WI38 (cell line): Measurements from ENCODE around the gene KAT2B.
"Not testable (repeated sequence)": the region's sequence is repeated elsewhere in the genome, so short reads cannot be mapped to it uniquely, and the experiment has no call there.

ENCODE experiments used
- H3K4me3 ChIP-seq: 2 replicates; pipeline ENCODE4 v1.5.1; 2011; ENCODE audit warnings: low read depth, mild to moderate bottlenecking, control low read depth, low read length
- CTCF ChIP-seq: IDR thresholded peaks from 2 replicates; pipeline ENCODE4 v1.5.1; 2012; ENCODE audit warnings: low read depth, mild to moderate bottlenecking, control low read depth, low read length

The KAT2B gene

DNA sequence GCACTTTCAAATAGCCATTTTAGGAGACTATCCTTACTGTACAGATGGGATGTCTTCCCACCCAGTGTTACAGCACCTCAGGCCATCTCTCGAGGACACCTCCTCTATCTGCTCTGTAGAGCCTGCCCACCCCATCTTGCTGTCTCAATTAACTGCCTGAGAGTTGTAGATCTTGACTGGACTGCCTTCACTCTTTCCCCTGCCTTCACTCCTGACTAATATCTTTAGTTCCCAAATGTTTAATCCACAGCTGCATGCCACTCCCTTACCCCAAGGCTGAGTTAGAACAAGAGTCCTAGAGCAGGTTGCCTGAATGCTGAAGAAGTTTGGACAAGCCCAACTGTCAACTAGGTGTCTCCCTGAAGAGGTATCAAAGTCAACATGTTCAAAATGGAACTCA is 26.9 kb upstream of the KAT2B start:
- no peak for TF ChIP-seq CTCF
- H3K4me3 ChIP-seq = no peak overlapping the region

DNA sequence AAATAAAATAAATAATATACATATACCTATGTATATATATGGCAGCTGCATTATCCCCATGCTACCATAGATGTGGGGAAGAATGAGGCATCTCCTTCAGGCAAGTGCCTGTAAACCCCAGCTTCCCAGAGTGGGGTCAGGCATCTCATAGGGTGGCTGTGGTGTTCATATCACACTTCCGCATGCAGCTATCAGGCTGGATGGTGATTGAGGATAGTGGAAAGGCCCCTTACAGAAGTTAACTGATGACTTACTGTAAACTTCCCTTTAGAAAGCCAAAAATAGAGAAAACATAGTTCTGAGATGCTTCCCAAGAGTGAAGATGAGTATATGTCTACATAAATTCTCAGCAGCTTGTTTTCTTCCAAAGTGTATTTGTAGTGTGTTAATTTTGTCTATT is 24.7 kb upstream of the KAT2B start:
- no peak overlapping the region for H3K4me3 ChIP-seq
- TF ChIP-seq CTCF = no peak

- H3K4me3 ChIP-seq = not testable (repeated sequence)
Measured at GRCh38 chr3:20016076-20016475, 24.2 kb upstream of the KAT2B start.

DNA sequence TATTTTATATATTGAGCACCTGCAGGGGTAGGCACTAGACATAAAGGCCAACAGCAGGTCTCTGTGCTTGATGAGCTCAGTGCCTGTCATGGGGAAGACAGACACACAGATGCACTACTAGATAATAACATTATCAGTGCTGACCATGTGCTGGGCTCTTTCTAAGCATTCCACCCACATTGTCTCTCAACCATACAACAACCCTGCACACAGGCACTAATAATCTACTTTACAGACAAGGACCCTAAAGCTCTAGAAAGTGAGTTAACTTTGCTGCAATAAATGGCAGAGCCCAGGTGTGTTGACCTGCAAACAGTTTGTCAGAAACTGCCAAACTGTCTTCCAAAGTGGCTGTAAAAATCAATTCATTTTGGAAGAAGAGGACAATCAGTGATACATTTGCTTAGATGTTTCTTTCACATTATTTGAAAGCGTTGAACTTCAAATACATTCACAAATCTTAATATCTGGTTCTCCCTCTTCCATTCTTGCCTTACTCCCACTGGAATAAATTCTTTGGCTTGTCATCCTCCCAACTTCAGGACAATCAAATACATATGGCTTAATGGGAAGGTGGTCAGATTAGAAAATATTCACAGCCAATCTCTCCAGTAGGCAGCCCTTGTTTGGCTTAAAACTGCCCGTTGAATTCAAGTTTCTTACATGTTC is 17.2 kb upstream of the KAT2B start:
- no peak overlapping the region for H3K4me3 ChIP-seq

GRCh38 chr3:20023623-20024405 is 16.4 kb upstream of the KAT2B start:
- TF ChIP-seq CTCF = no peak
- H3K4me3 ChIP-seq = no peak overlapping the region

More for the DNA sequence above, 17.2 kb upstream of the KAT2B start:
- no peak for TF ChIP-seq CTCF

- no peak for TF ChIP-seq CTCF
- no peak overlapping the region for H3K4me3 ChIP-seq
Measured at GRCh38 chr3:20027136-20027535, 13.1 kb upstream of the KAT2B start.

DNA sequence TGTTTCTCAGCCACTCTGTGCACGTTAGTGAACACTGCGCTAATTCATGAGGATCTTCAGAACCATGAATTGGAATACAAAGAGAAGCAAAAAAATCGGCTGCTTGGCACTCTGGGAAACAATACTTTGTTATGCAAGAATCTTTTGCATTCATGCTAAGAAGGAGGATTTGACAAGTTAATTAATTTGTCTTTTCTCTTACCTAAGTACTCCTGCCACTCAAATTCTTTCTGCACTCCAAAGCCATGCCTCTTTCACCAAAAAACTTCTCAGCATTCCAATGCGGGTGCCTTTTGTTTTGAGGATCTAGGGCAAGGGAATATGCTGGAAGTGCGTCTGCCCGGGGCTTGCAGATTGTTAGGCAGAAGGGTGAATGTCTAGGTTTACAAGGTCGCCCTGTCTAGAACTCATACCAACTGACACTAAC is 11.3 kb upstream of the KAT2B start:
- no peak overlapping the region for H3K4me3 ChIP-seq
- TF ChIP-seq CTCF = no peak

- not testable (repeated sequence) for H3K4me3 ChIP-seq
Measured at GRCh38 chr3:20031939-20032338, 8.3 kb upstream of the KAT2B start.
